ENCODE measurements around the gene TNFSF11. TPM values are rescaled to one million over a fixed set of nuclear protein-coding genes. Genes with fewer than 3 reads are reported as not detected.
"Not testable (repeated sequence)": the region's sequence is repeated elsewhere in the genome, so short reads cannot be mapped to it uniquely, and the experiment has no call there.

TNFSF11 gene
- total RNA-seq, 1 donor from 2014 or later = 0.38 TPM

- DNase-seq (ENCODE audit: low spot score); ATAC-seq: not testable (repeated sequence)
These were observed 14.3 kb upstream of the TNFSF11 start for GRCh38 chr13:42559573-42560218.

- not testable (repeated sequence) for ATAC-seq; DNase-seq (ENCODE audit: low spot score)
These were observed 13.6 kb upstream of the TNFSF11 start for GRCh38 chr13:42560320-42560719.

DNA sequence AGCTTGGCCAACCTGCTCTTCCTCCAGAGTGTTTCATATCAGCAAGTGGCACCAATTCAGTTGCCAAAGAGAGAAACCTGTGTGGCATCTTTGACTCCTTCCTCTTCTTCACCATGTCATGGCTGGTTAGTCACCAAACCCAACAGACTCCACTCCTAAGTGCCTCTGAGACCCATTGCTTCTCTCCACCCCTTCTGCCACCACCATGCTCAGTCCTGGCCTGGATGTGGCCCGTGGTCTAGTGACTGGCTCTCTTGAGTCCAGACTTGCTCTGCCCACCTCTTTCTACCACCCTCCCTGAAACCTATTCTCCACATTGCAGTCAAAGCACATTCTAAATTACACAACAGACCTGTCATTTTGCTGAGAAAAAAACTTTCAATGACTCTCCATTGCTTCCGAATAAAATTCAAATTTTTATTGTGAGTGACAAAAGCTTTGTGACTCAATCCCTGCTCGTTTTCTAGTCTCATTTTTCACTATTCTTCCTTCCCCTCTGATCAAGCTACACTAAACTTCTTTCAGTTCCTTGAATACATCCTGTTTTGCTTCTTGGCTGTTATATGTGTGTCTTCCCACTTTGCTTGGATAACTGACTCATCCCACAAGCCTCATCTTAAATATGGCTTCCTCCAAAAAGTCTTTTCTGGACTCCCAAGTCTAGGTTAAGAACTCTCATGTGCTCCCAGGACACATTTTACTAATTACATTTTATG, 12.0 kb upstream of the TNFSF11 start:
- DNase-seq (ENCODE audit: low spot score) (no peak), ATAC-seq (no peak)

GRCh38 chr13:42567906-42568305, 6.0 kb upstream of the TNFSF11 start:
- no peak for DNase-seq (ENCODE audit: low spot score)
- no peak for ATAC-seq

DNA sequence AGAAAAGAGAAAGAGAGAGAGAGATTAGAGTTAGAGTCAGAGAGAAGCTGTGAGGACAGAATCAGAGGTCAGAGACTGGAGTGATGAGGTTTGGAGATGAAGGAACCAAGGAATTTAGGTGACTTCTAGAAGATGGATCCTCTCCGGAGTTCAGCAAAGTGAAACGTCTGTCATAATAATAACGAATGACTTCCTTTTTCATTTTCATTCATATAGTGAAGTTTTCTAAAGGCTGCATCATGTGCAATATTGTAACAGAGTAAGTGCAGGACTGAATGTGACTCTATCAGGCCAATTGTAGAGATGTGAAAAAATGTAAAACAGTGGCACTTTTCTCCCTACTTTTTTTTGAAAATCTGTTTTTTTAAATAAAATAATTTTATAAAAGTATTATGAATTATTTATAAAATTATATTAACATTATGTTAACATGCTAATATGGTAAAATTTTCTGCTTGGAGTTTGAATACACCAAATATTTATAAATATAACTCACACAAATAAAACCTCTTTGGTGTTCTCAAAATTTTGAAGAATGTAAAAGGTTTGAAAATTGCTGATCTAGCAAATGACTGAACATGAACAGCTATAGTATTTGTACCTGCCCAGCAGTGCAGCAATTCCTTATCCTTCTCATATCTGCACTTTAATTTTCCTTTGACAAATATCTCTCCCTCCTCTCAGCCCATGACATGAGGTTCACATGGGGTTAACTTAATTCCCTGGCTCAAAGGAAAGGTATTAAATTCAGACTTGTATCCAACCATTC, 4.2 kb upstream of the TNFSF11 start:
- ATAC-seq = no peak
- no peak for DNase-seq (ENCODE audit: low spot score)

GRCh38 chr13:42571895-42572294, 2.1 kb upstream of the TNFSF11 start:
- DNase-seq (ENCODE audit: low spot score) = no peak
- ATAC-seq = no peak

GRCh38 chr13:42574435-42575311, 721 bp downstream of the TNFSF11 start:
- DNase-seq (ENCODE audit: low spot score) (no peak), ATAC-seq (peak; percentile 76)

DNA sequence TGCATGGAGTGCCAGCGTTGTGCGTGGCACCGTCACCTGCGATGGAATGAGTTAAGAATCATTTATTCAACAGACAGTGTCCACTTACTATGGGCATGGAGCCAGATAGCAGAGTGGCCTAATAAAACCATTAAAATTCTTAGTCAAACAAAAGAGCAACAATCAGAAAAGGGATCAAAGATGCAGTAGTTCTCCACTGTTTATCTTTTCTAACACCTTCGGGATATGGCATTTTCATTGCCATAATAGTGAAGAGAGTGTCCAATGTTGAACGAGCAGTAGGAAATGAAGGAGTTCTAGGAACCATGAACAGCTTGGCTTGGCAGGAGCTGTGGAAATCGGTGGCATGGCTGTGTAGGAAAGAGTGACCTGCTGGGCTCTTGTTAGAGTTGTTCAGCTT, 2.0 kb downstream of the TNFSF11 start:
- ATAC-seq = no peak

GRCh38 chr13:42577538-42577937, 3.6 kb downstream of the TNFSF11 start:
- ATAC-seq = no peak

More for the DNA sequence above, 2.0 kb downstream of the TNFSF11 start:
- no peak for DNase-seq (ENCODE audit: low spot score)

DNA sequence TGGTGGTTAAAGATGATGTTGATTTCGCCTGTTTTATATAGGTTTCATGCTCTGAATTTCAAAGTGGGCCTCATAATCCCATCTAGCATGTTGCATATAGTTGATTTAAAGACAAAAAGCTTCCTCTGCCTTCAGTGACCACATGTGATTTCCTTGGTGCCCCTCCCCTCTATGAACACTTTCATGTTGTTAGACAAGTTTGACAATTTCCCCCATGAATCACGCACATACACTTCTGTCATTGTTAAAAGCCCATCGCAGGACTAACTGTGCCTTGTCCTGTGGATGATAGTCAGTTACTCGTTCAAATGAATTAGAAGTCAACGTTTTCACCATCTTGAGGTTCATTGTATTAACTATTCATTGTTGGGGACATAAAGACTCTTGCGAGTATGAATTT, 6.7 kb downstream of the TNFSF11 start:
- ATAC-seq (no peak), DNase-seq (ENCODE audit: low spot score) (no peak)

More at GRCh38 chr13:42577538-42577937, 3.6 kb downstream of the TNFSF11 start:
- no peak for DNase-seq (ENCODE audit: low spot score)

DNA sequence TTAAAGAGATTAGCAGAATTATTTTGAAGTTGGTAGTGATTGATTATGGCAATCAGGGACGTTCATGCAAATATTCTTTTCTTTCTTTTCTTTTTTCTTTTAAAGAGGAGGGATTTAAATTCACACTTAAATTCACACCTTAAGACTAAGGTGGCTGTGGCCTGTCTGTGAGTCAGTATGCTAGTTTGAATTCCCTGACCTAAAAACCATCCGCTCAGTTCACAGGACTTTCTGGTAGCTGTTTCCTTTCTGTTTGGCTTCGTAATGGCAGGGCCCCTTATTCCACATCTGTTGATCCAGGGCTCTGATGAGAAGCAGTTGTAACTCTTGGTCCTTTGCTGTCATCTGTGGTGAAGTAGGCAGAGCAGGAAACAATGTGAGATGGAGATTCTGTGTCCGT, 7.5 kb downstream of the TNFSF11 start:
- DNase-seq (ENCODE audit: low spot score) = no peak

GRCh38 chr13:42591602-42592001, 17.6 kb downstream of the TNFSF11 start:
- no peak for ATAC-seq
- no peak for DNase-seq (ENCODE audit: low spot score)

More for the DNA sequence above, 7.5 kb downstream of the TNFSF11 start:
- ATAC-seq = no peak

DNA sequence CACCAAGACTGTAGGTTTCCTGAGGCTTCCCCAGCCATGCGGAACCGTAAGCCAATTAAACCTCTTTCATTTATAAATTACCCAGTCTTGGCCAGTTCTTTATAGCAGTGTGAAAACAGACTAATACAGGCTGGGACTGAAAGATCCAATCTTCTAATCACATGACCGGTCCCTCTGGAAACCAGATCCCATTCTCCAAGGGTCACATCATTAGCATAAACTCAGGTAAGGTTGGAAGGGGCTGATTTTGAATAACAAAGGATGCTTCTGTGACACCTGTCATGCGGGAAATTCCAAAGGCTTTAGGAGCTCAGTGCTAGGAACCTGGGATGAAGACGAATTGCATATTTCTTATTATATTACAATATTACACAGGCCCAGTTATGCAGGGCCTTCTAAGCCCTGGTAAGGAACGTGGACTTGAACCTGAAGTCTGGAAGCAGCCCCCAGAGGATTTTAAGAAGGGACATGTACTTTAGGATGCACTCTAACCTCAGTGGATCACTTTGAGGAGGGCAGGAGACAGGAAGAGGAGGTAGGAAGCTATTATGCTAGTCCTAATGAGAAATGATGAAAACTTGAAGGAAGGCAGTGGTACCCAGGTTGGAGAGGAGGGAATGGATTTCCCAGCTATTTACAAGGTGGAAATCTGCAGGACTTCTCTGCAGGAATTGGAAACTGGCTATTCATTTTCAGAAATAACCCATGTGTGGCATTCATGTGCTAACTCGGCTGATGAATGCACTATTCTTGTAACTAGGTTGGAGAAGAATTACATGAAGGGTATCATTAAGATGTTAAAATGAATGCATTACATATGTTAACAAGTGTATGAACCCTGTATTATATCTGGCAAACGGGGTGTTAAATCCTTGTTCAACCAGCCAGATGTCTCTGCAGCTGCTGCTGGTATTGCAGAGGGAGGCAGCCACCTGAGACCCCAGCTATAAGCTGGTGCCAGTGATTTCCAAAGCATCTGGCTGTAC, 19.3 kb downstream of the TNFSF11 start:
- DNase-seq (ENCODE audit: low spot score) = no peak
- ATAC-seq = no peak

DNA sequence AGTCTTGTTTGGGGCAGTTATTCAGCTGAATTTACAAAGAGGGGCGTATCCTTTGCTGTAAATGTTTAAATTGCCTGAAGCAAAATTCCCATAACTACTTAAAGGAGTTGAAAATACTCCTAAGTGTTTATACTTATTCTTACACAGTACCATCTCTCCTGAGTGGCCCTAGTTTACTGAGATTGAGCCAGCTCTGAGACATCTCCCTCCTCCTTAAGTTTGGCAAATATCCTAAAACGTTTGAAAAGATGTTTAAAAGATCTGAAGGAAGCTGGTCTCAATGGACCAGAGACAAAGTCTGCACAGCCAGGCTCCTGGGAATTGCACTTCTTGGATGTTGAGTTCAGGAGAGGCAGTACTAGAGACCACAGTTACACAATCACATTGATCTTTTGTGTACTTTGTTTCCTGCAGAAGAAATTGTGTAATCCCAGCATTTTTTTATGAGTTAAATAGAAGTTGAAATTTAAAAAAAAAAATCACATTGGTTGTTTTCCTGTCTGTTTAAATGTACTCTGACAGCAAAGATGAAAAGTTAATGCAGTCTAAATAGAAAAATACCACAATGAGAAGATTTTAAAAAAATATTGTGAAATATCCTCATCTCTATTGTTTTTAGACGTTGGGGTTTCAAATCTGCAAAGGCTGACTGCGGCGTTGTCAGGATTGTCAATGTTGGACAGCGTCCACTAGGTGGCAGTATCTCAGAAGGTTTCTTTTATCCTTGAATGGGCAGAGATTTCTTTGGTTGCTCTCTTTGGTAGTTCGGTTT, 20.7 kb downstream of the TNFSF11 start:
- DNase-seq (ENCODE audit: low spot score) (peak; percentile 69), ATAC-seq (peak; percentile 97)

- ATAC-seq (no peak), DNase-seq (ENCODE audit: low spot score) (no peak)
These were observed 21.3 kb downstream of the TNFSF11 start for GRCh38 chr13:42595253-42595571.

DNA sequence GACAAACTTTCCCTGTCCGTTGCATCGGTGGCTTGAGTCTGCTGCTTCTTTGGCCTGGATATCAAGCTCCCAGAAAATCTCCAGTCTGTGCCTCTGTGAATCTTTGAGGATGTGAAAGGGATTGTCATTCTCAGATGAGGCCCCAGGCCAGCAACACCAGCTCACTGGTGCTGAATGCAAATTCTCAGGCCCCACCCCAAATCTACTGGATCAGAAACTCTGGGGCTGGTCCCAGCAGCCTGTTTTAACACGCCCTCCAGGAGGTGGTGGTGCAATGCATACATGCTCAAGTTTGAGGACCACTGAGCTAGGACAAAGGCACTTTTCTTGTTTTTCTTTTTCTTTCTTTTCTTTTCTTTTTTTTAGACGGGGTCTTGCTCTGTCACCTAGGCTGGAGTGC, 23.6 kb downstream of the TNFSF11 start:
- ATAC-seq (no peak), DNase-seq (ENCODE audit: low spot score) (no peak)

GRCh38 chr13:42600943-42601342, 27.0 kb downstream of the TNFSF11 start:
- ATAC-seq (no peak), DNase-seq (ENCODE audit: low spot score) (no peak)

DNA sequence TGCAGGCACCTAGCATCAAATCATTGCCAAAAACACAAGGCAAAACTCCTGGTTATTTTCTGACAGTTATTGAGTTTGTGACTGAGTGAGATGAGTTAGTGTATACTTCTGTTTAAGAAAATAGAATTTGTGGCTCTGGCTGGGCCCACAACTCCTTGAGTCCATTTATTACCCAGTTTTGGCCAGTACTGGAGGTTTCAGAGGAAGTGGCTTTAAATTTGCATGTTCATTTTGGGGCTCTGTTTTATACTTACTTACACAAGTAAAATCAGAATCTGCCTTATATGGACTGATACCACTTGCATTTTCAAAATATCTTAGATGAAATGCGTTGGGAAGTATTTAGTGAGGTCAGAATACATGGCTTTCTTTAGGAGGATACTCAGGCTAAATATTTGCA, 29.0 kb downstream of the TNFSF11 start:
- ATAC-seq (no peak), DNase-seq (ENCODE audit: low spot score) (no peak)

- ATAC-seq (no peak), DNase-seq (ENCODE audit: low spot score) (no peak)
These were observed 29.6 kb downstream of the TNFSF11 start for GRCh38 chr13:42603571-42603970.

All from left lobe of liver (tissue), 2 donors.